ENCODE measurements around the gene TOP2B.
A peak's percentile ranks its signal among the peaks of the same experiment; 100 is the strongest.

The TOP2B gene

DNA sequence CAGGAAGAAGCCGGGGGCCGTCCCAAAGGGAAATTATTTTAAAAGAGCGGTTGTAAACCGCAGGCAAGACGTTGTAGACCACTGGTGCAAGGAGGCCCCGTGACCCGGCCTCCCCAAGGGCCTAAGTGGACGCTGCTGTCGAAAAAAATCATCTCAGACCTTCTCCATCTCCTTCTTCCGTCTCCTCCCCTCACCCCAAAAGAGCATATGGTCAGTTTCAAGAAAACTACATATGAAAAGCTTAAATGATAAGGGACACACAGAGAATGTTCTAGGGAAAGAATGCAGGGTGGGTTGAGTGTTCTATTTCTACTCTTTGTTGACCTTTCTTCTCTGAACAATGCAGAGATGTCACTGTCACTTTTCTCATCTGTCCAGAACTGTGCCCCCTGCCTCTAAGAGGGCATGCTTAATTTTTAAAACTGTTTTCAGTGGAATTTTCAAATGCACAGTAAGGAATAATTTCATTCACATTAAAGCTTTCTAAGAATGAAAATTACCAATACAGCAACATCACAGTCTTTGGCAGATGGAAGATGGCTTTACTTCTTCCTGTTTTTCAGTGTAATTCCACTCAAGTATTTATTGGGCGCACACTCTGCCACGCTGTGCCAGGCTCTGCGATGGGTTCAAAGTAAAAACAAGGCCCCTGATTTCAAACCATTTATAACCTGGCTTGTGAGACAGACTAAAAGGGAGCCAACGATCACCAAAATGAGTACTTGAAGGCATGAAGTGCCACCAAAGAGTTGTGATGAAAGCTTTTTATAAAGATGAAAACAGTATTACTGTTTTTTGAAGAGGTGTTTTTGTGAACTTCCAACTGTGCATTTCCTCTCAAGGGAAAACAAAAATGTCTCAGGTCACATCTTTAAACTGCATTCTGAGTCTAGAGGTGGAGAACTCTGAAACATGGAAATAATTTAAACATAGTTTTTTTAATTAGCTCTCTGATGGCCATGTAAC lies 891 bp upstream of the TOP2B start:
- DNase-seq, result no peak

DNA sequence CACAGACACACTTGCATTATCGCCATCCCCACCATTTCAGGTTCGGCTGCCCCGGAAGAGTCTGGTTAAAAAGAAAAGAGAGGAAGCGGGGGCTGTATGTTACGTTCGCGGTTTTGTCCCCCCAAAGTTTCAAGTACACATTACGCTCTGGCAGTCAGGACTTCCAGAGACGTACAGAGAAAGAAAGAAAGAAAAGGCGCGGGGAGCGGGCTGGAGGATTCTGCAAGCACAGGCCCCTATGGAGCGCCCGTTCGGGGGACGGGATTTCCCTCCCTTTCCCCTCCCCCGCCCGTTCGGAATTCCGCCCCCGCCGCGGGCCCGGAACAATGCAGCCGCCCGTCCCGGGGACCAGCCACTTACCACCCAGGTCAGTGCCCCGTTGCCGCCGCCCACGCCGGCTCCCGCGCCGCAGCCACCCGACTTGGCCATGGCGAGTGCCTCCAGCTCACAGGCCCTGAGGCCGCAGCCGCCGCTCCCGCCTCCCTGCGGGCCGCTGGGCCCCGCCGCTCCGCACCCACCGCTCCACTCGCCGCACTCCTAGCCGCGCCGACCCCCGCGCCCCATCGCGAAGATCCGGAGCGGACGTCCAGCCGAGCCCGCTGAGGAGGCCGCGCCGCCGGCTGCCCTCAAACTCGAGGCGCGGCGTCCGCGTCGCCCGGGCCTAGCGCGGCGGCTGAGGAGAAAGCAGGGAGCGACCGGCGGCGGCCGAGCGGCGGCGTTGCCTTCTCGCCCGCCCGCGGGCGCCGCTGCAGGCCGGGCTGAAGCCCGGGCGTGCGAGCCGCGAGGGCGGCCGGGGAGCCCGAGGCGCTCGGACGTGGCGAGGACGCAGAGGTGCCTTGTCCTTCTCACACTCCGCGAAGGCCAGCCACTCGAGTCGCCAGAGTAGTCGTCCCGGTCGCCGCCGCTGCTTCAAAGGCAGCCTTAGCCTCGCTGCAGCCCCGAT lies 567 bp downstream of the TOP2B start:
- DNase-seq, result no peak

DNA sequence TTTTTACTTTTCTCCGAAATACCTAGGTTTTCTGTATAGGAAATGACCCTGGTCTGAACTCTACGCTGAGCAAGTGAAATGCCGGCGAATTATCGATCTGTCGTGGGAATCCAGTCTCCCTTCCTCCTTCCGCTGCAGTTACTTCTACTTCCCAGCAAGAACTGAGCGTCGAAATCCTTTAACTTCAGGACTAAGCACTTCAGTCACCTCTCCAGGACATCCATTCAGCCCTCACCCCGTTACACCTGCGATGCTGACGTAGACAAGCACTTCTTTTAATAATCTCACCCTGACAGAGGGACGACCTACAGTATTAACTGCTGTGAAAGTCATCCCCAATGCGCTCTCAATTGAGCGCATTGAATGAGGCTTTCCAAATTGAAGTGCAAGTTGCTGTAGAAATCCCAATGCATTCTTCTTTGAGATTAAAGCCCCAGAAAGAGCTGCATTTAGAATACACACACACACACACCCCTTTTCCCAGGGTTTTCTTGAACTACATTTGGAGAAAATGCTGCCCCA lies 1.3 kb downstream of the TOP2B start:
- no peak for DNase-seq

DNA sequence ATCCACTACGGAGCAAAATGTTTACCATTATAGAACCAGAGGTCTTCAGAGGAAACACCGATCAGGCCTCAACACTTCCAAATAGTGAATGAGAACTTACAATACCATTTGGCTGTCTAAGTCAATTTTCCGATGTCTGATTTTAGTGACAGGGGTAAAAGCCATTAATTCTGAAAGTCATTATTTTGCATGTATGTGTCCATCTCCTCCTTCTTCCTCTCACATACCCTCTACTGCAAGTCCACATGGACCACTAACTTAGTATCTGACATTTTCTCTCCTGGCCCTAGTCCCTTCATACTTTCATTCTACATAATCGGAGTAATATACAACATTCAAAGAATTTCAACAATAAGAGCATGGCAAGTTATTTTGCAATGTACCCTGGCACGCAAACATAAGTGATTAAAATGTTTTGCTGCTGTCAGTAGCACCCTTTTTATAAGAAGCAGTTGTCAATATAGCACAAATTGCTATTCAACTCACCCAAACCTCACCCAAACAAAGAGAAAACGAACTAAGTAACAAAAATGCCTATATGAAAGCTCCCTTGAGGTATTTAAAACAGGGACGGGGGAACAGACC lies 1.9 kb downstream of the TOP2B start:
- no peak for DNase-seq

DNA sequence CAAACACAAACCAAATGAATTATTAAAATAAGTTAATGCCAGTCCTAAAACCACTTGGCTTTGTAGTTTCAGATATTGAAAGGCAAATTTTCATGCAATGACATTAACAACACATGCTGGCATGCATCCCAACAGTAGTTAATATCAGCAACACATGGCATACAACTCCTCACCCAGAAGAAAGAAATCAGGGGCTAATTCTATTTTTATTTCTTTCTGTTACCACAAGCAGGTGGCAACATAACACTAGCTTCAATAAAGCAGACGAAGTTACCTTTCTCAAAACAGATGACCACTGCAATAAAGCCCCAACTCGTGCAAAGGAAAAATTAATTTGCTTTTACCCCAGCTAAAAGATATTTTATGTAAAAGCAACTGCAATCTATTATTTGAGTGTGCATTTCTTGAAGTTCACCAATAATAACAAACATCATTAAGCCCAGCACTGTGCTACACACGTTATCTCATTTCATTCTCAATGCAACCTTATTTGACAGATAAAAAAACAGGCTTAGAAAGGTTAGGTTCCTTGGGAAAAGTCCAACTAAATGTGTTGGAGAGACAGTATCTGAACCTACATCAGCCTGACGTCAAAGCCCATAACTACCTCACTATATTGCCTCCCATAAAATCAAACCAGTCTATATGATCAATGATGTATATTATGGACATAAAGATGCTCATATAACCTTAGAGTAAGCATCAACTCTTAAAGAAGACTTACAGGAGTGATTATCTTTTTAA lies 2.8 kb downstream of the TOP2B start:
- no peak for DNase-seq

DNA sequence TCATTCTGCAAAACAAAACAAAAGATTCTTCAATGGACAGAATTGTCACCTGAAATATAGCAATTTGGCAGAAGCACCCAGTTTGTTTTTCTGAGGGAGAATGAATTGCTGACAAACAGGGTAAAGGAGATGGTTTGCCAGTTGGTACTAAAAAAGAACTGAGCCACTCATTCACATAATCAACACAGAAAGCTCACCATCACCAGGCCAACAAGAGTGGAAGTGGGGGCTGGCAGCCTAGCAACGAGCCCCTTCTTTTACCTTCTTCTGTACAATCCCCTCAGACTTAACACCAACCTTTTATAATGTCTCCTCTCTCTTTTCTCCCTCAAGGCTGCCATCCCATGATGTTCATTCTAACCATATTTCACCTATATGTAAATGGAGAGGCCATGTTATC lies 5.9 kb downstream of the TOP2B start:
- no peak for DNase-seq

DNA sequence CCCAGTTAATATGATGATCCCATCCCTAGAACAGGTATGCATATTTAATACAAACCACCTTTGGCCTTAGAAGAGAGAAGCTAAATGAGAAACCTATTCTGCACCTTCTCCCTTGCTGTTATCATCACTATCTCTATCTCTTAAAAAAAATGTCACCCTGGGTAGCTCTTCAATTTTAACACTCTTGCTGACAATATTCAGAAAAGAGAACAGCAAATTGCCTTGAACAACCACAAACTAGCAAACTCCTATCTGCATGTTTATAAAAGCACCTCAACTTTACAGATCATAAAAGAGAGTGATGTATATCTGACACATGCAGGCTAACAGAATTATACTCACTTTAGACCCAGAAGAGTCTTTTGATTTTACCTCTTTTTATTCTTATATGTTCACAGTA lies 7.4 kb downstream of the TOP2B start:
- no peak for DNase-seq

DNA sequence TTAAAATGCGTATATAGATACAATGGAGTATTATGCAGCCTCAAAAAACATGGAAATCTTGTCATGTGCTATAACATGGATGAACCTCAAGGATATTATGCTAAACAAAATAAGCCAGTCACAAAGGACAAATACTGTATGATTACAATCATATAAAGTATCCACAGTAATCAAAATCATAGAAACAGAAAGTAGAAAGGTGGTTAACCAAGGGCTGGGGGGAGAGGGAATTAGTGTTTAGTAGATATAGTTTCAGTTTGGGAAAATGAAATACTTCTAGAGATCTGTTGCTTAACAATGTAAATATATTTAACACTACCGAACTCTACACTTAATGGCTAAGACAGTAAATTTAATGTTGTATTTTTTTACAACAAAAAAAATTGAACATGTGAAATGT lies 9.0 kb downstream of the TOP2B start:
- no peak for DNase-seq

DNA sequence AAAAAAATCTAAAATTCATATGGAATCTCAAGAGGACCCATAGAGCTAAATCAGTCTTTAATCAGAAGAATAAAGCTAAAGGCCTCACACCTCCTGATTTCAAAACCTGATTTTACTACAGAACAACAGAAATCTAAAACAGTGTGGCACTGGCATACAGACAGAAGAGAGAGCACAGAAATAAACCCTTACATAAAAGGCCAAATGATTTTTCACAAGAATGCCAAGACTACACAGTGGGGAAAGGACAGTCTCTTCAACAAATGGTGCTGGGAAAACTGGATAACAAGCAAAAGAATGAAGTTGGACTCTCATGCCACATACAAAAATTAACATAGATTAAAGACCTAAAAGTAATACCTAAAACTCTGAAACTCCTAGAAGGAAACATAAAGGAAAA lies 10.1 kb downstream of the TOP2B start:
- no peak for DNase-seq

DNA sequence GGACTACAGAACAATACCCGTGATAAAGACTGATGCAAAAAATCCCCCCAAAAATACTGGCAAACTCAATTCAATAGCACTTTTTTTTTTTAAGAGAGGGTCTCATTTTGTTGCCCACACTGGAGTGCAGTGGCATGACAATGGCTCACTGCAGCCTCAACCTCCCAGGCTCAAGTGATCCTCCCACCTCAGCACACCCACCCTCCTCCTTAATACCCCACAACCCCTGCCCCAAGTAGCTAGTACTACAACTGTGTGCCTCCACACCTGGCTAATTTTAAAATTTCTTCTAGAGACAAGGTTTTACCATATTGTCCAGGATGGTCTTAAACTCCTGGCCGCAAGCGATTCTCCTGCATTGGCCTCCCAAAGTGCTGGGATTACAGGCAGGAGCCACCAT lies 11.4 kb downstream of the TOP2B start:
- no peak for DNase-seq

DNA sequence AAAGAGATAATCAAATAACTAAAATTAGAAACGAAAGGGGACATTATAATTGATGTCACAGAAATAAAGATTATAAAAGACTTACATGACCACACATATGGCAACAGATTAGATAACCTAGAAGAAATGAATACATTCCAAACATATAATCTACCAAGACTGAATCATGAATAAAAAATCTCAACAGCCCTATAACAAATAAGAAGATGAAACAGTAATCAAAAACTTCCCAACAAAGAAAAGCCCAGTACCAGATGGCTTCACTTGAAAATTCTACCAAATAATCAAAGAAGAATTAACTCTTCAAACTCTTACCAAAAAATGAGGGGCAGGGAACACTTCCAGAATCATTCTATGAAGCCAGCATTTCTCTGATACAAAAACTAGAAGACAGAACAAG lies 11.8 kb downstream of the TOP2B start:
- DNase-seq, result no peak

DNA sequence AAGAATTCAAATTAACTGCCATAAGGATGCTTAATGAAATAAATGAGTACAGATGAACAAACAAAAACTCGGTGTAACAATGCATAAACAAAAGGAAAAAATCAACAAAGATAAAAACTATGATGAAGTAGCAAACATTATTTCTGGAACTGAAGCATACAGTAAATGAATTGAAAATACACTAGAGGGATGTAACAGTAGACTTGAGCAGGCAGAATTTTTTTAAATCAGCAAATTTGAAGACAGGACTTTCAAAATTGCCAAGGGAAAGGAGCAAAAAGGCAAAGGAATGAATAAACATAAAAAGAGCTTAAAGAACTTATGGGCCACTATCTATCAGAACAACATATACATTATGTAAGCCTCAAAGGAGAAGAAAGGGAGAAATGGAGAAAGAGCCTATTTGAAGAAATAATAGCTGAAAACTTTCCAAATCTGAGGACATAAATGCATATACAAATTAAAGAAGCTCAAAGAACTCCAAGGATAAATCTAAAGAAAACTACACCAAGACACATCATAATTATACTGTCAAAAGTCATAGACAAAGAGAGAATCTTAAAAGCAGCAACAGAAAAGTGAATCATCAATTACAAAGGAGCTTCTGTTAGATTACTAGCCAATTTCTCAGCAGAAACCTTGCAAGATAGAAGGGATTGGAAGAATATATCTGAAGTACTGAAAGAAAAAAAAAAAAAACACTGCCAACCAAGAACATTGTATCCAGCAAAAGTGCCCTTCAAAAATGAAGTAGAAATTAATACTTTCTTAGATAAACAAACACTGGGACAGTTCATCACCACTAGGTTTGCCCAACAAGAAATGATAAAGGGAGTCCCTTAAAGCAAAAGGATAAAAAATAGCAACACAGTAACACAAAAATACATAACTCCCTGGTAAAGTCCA lies 15.5 kb downstream of the TOP2B start:
- DNase-seq, result no peak

DNA sequence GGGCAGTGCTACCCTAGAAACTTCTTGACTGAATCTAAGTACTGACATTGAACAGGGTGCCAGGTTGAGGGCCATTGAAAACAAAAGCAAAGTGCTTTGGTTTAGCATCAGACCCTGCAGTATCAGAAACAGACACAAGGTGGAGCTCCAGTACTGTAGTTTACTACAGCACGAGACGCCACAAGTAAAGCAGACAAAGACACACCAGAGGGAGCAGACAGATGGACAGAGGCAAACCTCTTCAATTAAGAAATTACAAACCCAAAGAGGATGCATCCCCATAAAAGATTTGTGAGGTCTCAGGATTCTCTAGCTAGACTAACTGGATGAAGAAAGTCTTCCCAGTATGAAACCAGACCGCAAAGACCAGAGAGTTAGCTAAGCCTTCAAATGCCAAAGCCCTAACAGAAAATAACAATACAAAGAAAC lies 16.6 kb downstream of the TOP2B start:
- DNase-seq, result peak; percentile 47

DNA sequence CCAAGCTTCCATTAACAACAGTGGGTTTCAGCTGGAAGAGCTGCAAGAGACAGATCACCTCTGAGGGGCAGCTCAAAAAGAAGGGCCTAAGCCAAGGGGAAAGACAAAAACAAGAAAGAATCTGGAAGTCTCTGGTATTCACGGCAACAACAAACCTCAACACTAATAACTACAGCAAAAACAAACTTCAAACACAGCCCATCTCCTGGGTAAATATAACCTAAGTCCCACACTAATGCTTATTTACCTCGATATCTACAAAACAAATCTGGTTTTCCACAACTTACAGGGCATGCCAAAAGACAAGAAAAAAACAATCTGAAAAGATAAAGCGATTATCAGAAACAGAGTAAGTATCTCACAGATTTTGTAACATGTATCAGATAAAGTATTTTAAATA lies 29.7 kb downstream of the TOP2B start:
- no peak for DNase-seq

DNA sequence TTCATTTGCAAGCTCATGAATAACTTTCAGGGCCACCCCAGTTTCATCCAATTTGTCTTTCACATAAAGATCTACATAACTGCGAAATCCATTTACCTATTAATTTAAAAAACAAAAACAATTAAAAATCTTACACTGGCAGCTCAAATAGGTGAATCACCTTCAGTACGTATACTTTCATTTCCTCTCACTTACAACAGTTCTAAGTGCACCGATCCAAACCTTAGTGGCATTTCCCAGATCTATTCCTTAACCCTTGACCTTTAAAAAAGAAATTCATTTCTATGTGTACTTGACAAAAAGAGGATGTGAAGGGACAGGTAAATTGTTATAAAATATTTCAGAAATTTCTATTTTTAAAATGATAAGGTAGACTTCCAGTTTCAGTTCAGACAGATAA lies 30.8 kb downstream of the TOP2B start:
- no peak for DNase-seq

DNA sequence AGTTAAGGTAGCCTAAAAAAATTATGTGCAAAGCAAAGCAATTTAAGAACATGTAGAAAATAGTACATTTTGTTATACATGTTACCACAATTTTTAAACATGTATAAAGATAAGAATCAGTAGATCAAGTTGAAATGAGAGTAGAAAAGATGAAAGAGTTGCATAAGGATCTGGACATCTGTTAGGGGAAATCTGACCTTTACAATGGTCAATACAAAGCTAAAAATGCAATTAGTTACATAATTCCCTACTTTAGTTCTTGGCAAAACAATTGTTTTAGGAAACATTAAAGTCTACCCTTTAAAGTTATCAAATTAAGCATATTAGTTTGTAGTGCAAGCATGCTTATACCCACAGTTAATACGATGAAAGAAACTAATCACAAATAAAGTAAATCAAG lies 32.7 kb downstream of the TOP2B start:
- DNase-seq, result no peak

DNA sequence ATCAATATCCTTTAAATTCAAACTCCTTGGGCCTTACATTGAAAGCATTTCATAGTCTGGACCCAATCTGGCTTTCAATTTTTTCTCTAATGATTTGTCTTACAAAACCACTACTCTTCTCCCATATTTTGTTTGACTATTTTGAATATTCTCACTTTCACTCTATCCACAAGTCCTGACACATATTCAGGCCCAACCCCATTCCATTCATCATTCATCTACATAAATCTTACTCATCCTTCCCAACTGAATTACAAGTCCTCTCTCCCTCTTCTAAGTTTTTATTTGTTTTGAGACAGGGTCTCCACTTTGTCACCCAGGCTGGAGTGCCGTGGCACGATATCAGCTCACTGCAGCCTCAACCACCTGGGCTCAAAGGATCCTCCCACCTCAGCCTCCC lies 43.6 kb downstream of the TOP2B start:
- DNase-seq, result no peak

DNA sequence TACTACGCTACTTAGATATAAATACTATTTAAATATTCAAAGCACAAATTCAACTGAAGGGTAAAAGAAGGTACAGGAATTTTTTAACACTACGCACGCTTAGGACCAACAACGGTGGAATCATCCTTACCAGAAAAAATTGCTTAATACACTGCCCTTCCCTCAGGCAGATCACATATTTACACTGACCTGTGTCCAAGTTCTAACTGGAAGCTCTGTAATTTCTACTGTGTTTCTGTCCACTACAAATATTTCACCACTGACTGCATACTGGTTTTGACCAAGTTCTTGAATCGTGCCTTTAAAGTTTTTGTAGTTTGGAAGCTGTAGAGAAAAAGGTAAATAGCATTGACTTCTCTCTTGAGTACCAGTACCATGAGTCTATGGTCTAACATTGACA lies 44.2 kb downstream of the TOP2B start:
- no peak for DNase-seq

DNA sequence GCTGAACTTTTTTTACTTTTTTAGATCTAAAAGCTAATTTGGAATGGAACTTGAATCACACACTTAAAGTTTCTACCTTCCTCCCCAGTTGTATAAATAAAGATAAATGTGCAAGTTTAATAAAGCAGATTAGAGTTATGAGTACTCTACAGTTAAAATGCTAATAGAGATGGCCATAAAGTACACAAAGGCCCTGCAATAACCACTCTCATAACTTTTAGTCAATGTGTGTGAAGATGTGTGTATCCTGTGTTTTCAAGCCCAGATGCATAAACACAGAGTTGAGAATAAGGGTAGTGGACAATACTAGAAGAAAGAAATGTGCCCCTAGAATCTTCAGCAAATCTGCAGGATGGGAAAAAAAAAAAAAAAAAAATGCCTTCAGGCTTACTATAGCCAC lies 45.3 kb downstream of the TOP2B start:
- DNase-seq, result no peak

DNA sequence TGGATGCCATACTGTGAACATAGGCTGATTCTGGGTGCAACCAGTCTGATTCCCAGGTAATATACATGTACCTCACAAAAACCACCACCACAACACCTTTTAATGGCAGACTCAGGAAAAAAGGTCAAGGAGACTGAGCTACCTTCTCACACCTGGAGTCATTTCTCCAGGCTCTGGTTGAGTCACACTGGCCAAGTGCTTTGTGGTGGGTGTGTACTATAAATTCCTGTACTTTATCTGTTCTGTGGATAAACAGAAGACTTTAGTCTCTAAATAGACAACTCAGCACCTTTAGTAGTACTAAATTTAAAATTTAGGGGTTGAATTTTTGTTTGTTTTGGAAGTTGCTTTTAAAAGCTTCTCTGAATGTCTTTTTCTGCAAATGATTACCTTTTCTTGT lies 46.7 kb downstream of the TOP2B start:
- DNase-seq, result no peak

DNA sequence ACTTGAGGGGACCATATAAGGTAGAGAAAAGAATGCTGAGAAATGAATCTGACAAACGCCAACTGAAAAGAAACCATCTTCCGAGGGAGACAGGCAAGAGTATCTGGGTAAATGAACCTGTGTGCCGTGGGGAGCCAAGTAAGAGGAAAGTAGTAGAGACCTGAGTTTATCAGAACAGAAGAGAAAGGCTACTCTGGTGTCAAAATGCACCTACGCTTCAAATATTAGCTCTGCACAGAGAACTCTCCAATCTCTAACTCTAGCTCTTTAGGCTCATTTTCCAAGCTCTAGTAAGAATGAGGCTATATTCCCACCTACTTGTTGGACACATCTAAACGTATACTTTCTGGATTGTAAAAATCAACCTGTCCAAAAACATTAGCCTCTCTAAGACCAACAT lies 53.5 kb downstream of the TOP2B start:
- no peak for DNase-seq
